GM12878 (cell line): ENCODE data around the gene ZMYND11.

Experiments used
- CTCF ChIP-seq, 3 experiments: IDR thresholded peaks in 2 of 3; conservative IDR thresholded peaks in 1 of 3; 2 replicates each; pipeline ENCODE4 v1.5.1; 2011; ENCODE audit warnings: low read depth in 3 of 3, low read length in 3 of 3, mild to moderate bottlenecking in 3 of 3, control low read depth in 2 of 3, moderate library complexity in 2 of 3, inconsistent platforms in 1 of 3, mixed read lengths in 1 of 3; ENCODE audit not compliant: control insufficient read depth in 2 of 3, insufficient read depth in 1 of 3; ENCODE audit errors: extremely low read depth in 1 of 3
- FOS ChIP-seq: IDR thresholded peaks from 3 replicates; pipeline ENCODE4 v1.6.1; 2011; ENCODE audit warnings: borderline replicate concordance; ENCODE audit not compliant: insufficient read length; ENCODE audit errors: extremely low read depth
- KAT2A ChIP-seq: conservative IDR thresholded peaks from 2 replicates; pipeline ENCODE4 v1.6.1; 2011; ENCODE audit warnings: low read depth, low read length; ENCODE audit not compliant: control insufficient read depth
- MYC ChIP-seq: IDR thresholded peaks from 2 replicates; pipeline ENCODE4 v1.6.1; 2011; ENCODE audit warnings: mild to moderate bottlenecking, low read length, moderate library complexity, inconsistent platforms; ENCODE audit not compliant: insufficient read depth, insufficient replicate concordance, insufficient read length, severe bottlenecking
- SMAD1 ChIP-seq: fragments of 450-650 bp; IDR thresholded peaks from 2 replicates; pipeline ENCODE4 v1.6.1; 2018; ENCODE audit warnings: mild to moderate bottlenecking, low read depth; ENCODE audit not compliant: partially characterized antibody
- YY1 ChIP-seq: IDR thresholded peaks from 2 replicates; pipeline ENCODE4 v1.6.1; 2011; ENCODE audit warnings: low read depth, mild to moderate bottlenecking, low read length
- ZBTB33 ChIP-seq: fragments of 450-650 bp; IDR thresholded peaks from 2 replicates; pipeline ENCODE4 v1.6.1; 2017; ENCODE audit warnings: mild to moderate bottlenecking
- ZZZ3 ChIP-seq: IDR thresholded peaks from 2 replicates; pipeline ENCODE4 v1.6.1; 2011; ENCODE audit warnings: low read depth; ENCODE audit not compliant: control insufficient read depth, insufficient read length

- TF ChIP-seq CTCF (IDR thresholded peaks at IDR 0.05 in 2 of 3, conservative IDR thresholded peaks at IDR 0.05 in 1 of 3; ENCODE audit: control insufficient read depth in 2 of 3, extremely low read depth in 1 of 3, insufficient read depth in 1 of 3, low read depth in 3 of 3, low read length in 3 of 3) (no peak), ZZZ3 (no peak), MYC (no peak), KAT2A (no peak), ZBTB33 (no peak), FOS (no peak), SMAD1 (no peak), YY1 (no peak)
These were observed 47.0 kb upstream of the ZMYND11 start for GRCh38 chr10:88253-88652.
